ENCODE data around the gene KCNE3. TPM values are rescaled to one million over a fixed set of nuclear protein-coding genes. Genes with fewer than 3 reads are reported as not detected.

The KCNE3 gene
- total RNA-seq, 1 donor from 2014 or later: 0.70 TPM

DNA sequence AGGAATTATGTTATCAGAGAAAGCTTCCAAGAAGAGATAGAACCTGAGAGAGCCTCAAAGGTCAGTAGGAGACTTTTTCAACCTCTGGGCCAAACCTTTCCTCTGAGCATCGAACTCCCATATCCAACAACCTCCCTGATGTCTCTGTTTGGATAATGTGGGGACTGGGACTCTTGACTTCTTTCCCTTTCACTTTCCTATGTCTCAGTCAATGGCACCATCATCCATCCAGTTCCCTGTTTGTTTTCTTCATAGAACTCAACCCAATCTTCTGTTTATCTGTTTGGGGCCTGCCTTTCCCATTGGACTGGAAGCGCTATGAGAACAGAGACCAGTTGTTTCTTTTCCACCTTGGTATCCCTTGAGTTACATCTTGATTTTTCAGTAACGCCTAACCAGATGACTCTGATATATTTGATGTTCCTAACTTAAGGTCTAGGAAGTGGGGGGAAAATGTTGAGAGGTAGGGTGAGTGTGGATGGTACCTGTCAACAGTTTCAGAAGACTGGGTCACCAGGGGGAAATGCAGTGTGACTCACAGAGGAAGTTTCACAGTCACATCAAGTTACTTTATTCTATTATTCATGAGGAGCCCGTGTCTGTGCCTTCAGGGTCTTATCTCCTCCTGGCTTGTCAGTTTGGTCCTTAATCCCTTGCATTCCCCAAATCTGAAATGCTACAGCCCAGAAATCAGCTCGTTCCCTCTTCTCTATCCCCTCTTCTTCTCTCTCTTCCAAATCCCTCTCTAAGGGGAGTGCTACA lies 4.5 kb upstream of the KCNE3 start:
- DNase-seq (ENCODE audit: low read depth): no peak

DNA sequence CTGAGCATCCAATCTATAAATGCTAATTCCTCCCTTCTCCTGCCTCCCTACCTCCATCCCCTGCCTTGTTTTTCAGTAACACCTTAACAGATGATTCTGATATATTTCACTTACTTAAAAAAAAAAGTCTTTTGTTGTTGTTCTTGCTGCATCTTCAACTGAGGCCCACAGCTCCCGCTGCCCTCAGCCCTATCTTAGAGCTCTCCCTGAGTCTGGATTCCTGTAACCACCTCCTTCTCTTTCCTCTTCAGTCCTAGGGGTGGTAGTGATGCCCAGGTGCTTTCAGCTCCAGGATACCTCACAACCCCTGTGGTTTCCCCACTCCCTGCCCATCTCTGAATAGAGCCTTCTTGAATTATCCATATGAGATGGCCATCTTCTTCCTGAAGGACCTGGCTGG lies 3.7 kb upstream of the KCNE3 start:
- DNase-seq (ENCODE audit: low read depth): no peak

DNA sequence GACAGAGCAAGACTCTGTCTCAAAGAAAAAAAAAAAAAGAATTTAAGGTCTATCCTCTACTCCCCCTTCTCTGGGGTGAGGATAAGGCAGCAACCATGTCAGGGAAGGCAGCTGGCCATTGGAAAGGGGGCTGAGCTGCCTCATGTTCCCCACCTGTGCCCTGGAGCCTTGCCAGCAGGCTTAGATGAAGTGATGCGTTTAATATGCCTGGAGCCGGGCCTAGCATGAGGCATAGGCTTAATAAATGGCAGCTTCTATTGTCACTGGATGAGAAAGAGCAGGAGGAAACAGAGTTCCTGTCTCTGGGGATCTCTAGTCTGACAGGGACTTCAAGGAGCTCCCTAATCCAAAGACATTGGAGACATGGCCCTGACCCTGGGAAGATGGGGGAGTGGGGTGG lies 3.2 kb upstream of the KCNE3 start:
- DNase-seq (ENCODE audit: low read depth): no peak

DNA sequence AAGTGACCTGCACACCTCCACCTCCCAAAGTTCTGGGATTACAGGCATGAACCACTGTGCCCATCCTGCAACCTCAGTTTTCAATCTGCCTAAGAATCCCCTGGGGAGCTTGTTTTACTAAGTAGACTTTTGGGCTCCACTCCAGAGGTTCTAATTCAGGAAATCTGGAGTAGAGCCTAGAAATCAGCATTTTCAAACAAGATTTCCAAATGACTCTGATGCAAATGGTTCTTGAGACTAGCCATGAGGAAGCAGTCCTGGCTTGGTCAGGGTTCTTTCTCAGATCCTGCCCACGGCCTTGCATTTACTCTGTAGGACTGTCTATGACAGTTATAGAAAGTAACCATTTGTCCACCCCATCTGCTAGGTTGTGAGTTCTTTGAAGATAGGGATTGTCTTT lies 1.6 kb upstream of the KCNE3 start:
- no peak for DNase-seq (ENCODE audit: low read depth)

DNA sequence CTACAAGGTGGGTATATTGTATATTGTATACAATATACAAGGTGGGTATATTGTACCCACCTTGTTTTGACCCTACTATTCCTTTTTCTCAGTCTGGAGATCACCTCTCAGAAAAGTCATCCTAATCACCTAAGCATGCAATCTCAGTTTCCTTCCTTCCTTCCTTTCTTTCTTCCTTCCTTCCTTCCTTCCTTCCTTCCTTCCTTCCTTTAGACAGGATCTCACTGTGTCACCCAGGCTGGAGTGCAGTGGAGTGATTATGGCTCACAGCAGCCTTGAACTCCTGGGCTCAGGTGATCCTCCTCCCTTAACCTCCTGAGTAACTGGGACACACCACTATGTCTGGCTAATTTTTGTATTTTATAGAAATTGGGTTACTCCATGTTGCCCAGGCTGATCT lies 1.2 kb upstream of the KCNE3 start:
- DNase-seq (ENCODE audit: low read depth): no peak

DNA sequence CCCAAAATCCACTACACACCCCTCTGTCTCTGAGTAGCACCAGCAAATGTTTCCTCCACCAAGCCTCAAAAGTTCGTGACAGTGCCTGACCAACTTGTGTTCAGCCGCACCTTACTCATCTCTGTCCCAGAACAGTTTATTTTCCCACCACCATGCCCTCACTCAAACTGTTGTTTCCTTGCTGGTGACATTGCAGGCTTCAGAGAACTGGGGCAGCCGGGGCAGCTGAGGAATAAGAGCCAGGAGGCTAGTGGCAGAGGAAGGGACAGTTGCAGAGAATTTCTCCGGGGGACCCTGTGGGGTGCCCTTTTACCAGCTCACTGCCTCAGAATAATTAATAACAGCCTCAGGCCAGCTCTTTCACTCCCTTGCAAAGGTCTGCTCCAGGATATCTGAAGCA lies 709 bp upstream of the KCNE3 start:
- DNase-seq (ENCODE audit: low read depth): peak; percentile 19

DNA sequence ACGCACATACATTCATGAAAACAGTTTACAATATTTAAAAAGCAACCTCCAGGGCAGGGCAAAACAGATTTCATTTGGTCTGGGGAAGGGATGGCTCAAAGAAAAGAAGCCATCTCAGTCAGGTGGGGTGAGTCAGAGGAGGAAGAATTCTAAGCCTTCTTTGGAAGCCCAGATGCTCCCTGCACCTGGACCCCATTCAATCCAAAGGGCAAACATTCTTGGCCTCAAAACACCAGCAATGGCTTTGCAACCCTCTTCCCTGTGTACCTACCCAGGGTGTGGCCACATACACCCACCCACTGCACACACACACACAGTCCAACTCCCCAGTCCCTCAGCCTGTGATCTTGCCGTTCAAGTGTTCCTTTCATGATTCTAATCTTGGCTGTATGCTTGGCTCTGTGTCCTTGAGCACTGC lies 2.0 kb downstream of the KCNE3 start:
- DNase-seq (ENCODE audit: low read depth): no peak

DNA sequence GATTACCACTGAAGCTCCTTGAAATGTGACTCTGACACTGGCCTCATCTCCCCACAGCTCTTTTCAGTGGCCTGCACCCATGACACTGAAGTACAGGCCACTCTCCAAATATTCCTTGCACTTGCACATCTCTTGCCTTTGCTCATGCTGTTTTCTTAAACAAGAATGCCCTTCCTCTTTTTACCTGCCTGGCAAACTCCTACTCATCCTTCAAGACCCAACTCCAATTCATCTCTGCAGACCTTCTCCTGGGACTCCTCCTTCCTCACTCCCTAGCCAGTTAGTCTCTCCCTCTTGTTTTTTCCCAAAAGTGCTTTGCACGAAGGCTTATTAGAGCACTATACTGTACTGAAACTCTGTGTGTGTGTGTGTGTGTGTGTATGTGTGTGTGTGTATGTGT lies 2.6 kb downstream of the KCNE3 start:
- no peak for DNase-seq (ENCODE audit: low read depth)

DNA sequence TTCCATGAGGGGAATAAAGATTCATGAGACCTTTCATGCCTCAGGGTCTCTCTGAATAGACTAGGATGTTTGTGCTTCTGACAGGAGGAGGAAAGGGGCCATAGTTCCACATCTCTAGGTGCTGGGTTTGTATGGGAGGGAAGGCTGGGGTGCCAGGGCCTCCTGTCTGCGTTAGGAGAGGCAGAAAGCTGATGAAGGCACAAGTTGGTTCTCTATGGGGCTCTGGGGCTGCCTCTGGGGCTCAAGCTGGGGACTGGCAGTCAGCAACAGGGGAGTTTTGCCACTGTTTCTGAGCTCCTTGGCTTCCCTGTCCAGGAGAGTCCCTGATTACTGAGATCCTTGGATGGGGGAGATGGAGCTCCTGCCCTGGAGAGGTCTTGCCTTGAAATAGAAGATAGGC lies 4.1 kb downstream of the KCNE3 start:
- DNase-seq (ENCODE audit: low read depth): no peak

DNA sequence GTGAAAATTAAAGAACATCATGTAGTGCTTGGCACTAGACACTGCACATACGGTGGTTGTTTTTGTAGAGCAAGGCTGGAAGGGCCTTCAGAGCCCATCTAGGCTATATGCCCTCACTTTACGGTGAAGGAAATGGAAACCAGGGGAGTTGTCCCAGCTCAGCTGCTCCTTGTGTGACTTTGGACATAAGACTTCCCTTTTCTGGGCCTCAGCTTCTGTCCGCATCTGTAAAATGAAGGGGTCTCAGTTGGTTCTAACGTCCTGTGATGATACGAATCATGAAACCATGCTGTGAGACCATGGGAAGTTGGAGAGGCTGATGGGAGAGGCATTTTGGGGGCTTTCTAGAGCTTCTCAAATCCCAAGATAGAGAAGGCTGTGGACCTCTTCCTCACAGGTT lies 4.7 kb downstream of the KCNE3 start:
- no peak for DNase-seq (ENCODE audit: low read depth)

DNA sequence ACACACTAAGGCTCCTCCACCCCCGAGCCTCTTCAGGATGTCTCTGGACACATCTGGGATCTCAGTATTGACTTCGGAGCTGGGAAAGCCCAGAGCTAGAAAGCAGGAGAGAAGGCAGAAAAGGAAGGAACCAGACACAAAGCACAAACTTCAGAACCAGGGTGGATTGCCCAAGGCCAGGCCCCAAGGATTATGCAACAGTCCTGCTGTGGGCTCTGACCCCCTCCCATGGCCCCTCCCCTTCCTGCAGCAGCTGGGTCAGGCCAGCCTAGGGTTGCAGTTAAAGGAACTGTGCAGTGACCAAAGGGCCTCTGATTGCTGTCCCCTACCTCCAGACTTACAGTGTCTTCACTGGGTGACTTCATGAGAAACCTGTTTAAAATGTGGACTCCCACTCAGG lies 5.3 kb downstream of the KCNE3 start:
- DNase-seq (ENCODE audit: low read depth): peak; percentile 40

DNA sequence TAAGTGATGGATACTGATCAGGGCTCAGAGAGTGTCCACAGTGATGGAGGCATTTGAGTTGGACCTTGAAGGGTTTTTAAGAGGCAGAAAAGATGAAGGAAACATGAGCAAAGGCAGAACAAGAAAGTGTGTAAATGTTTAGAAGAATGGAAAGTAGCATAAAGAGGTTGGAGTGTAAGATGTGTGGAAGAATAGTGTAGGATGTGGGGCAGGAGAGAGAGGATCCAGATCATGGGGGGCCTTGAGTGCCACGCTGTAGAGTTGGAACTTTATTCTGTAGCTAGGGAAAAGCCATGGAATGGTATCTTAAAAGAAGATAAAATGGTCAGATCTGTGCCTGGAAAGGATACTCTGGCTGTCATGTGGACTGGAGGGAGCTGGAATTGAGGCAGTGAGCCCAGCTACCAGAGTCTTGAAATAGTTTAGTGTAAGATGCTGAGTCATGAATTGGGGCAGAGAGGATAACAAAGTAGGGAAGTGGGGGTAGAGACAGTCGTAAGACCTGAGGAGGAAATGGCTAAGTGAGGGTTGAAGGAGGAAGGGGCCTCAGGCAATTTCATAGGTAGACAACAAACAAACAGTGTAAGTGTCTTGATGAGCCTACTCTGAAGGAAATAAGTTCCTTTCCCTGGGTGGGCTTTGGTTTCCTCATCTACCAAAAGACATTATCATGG lies 6.7 kb downstream of the KCNE3 start:
- DNase-seq (ENCODE audit: low read depth): no peak

DNA sequence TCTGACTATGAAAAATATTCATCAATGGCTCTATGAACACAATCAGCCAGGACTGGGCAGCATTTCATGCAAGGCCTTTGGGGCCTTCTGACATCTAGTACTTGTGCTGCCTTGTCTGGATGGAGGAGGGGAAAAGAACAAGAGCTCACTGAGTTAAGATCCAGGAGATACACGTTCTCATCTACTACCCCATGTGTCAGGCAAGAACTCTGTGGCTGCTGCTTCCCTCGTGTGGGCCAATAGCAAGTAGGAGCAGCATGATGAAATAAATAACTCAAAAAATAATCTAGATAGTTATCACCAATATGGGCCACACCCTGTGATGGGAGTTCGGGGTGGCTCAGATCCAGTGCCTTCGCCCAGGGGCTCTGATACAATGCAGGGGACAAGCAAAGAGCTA lies 7.3 kb downstream of the KCNE3 start:
- DNase-seq (ENCODE audit: low read depth): no peak

DNA sequence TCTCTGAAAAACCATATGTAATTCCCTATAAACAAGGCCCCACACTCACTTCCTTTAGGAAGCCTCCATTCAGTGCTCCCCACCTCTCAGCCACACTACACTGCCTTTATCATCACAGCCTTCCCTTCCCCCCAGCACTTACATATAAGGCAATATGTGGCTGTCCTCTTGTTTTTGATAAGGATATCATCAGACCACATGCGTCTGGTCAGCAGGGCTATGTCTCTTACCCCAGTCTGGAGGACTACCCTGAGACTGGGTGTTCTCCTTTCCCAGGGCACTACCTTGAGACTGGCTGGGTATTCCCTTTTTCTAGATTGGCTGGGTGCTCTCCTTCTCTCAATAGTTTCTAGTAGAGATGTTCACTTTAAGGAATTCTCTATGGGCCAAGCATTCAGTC lies 7.8 kb downstream of the KCNE3 start:
- no peak for DNase-seq (ENCODE audit: low read depth)

DNA sequence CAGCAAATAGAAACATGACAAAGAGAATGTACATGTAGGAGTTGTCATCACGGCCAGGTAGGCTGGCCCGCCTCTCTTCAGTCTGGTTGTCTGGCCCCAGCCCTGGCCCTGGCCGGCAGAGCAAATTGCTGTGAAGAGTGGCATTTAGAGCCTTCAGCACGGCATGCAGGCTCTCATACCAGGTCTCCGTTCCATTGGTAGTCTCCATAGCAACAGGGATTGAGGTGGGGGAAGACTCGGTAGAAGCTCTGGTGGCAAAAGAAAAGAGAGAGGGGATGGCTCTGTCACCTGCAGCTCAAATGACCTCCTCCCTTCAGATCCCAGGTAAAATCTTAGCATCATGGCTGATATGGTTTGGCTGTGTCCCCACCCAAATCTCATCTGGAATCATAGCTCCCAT lies 10.0 kb downstream of the KCNE3 start:
- DNase-seq (ENCODE audit: low read depth): no peak

DNA sequence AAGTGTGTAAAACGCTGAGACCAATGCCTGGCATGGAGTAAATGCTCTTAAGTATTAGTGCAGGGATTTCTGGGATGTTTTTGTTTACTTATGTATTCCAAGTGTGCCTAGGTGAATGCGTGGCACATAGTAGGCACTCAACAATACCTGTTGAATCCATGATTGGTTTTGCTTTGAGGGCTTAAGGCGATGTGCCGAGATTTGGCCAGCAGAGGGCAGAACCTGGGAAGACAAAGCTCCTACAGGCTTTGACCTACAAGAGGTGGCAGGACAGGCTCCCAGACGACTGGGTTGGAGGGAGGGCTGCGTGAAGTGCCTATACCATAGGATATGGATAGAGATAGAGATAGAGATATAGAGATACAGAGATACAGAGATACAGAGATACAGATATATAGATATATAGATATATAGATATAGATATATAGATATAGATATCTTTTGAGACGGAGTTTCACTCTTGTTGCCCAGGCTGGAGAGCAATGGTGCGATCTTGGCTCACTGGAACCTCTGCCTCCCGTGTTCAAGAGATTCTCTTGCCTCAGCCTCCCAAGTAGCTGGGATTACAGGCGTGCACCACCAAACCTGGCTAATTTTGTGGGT lies 13.9 kb downstream of the KCNE3 start:
- DNase-seq (ENCODE audit: low read depth): peak; percentile 56

DNA sequence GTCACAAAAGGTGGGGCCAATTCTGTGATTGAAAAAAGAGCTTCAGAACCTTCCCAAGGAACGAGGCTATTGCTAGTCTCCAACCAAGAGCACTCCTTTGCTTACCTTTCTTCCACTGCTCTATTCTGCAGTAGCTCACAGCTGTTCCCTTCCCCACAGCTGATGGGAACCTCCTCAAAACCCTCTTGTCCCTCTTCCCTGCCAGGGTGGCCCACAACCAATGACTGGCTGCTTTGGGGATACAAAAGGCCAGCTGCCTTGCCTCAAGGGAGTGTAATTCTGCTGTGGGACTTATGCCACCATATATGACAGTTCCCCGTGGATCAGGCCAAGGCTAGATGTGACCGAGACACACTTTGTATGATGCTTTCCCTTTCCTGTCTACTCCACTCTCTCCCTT lies 15.0 kb downstream of the KCNE3 start:
- DNase-seq (ENCODE audit: low read depth): peak; percentile 64

DNA sequence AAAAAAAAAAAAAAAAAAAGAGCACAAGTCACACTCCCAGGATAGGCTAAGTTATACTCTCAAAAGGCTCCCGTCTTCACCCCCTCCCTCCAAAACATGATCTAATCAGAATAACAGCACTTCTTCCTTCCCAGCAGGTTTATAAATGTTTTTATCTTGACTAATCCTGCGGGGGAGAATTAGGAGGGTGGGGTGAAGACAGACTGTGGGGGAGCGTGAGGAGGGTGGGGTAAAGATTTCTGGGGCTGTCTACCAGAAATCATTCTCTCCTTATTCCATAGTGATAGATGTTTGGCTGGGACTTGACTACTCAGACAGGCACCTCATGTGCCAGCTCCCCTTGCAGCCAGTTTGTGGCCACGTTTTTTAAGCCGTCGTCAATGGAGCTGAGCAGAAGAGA lies 17.0 kb downstream of the KCNE3 start:
- no peak for DNase-seq (ENCODE audit: low read depth)

DNA sequence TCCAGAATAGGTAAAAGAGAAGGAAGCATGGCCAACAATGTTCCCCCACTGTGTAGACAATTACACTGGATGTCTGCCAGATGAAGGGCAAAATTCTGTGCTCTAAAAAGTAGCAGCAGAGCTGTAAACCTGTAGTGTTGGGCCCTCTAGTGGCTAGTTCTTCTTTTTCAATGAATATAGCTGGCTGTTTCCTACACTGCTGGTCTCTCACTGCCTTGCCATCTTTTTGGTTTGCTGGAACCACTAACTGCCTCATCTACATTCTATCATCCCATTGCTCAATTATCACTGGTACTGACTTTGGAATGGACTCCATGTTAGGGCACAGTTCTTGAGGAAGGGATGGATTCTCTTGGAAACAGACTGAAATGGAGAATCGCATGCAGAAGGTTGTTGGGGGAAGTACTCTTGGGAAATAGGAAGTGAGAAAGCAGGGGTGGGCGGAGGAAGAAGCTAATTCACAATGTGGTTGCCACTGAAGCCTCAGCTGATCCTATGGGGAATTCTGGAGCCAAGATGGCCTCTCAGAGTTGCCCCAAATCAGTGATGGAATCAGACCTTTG lies 17.9 kb downstream of the KCNE3 start:
- DNase-seq (ENCODE audit: low read depth): peak; percentile 84

DNA sequence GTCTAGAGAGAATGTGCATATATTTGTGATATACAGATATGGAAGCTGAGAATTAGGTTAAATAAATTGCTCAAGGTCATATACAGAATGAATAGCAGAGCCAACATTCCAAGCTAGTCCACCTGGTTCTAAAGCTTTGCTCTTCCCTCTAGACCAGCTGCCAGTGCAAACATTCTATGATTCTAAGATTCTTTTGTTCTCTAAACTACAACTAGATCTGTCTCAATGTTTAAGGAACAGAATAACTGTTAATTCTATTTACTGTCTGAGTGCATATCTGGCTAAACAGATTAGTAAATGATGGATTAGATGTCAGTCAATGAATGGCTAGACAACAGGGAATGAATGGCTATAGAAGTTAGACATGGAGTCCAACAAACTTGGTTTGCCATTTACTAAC lies 19.6 kb downstream of the KCNE3 start:
- DNase-seq (ENCODE audit: low read depth): no peak

DNA sequence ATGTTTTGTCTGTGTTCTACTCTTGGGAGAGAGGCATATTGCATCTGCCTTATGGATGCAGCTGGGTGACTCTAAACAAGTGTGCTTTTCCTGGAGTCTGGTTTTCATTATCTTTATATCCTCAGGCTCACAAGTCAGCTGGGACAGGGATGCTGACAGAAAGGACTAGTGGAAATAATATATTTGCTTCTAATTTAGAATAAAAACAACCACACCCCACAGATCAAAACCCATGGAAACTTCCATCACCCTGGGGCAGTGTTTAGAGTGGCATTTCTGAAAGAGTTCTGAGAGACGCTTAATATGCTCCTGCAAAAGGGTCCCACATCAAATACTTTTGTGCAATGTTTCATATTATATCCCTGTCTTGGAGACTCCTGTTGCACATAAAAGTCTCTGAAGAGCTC lies 20.8 kb downstream of the KCNE3 start:
- DNase-seq (ENCODE audit: low read depth): no peak

DNA sequence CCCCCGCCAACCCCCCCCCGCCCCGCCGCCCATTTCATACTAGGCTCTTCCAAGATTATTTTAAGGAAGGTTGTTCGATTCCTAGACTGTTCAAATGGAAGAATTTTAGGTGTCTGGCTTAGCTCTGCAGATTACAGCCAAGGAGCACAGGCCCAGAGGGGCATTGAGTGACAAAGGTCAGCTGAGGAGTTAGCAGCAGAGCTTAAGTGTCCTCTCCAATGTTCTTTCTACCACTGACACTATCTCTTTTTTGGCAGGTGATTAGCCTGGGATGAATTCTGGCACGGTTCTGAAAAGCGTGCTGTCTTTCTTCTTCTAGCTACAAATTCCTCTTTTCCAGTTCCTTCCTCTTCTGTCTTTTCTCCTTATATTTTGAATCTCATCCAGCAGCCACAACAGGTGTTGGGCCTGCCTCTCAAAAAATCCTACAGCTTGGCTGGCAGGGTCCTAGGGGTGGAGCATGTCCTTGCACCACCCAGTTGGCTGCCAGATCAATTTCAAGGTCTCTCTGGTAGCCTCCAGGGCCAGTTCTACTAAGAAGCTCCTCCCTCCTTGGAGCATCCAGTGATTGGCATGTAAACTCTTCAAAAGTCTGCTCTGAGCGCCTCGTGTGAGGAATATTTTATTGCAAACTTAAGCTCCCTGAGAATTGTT lies 23.0 kb downstream of the KCNE3 start:
- DNase-seq (ENCODE audit: low read depth): peak; percentile 74

Data from myocyte (in vitro differentiated cells).